NCI-H226 (cell line): ENCODE results near the gene TRIM44.
"Not testable (repeated sequence)": the region's sequence is repeated elsewhere in the genome, so short reads cannot be mapped to it uniquely, and the experiment has no call there.

Source experiments
- DNase-seq: peaks from one replicate; pipeline ENCODE4 v3.0.0-alpha.2; 2015

Gene TRIM44

GRCh38 chr11:35761899-35762298 is 99.3 kb downstream of the TRIM44 start:
- no peak for DNase-seq

- DNase-seq, result no peak
These were observed 100.7 kb downstream of the TRIM44 start for GRCh38 chr11:35763301-35763700.

- no peak for DNase-seq
These were observed 101.2 kb downstream of the TRIM44 start for GRCh38 chr11:35763765-35764164.

GRCh38 chr11:35764417-35764816 is 101.8 kb downstream of the TRIM44 start:
- DNase-seq, result no peak

- no peak for DNase-seq
These were observed 102.6 kb downstream of the TRIM44 start for GRCh38 chr11:35765211-35765610.

- no peak for DNase-seq
These were observed 104.1 kb downstream of the TRIM44 start for GRCh38 chr11:35766651-35767050.

GRCh38 chr11:35770425-35770824 is 107.8 kb downstream of the TRIM44 start:
- DNase-seq, result peak; percentile 57

GRCh38 chr11:35771722-35772121 is 109.1 kb downstream of the TRIM44 start:
- no peak for DNase-seq

- not testable (repeated sequence) for DNase-seq
These were observed 114.7 kb downstream of the TRIM44 start for GRCh38 chr11:35777241-35777640.

- not testable (repeated sequence) for DNase-seq
These were observed 116.4 kb downstream of the TRIM44 start for GRCh38 chr11:35778943-35779342.

- DNase-seq, result no peak
These were observed 116.8 kb downstream of the TRIM44 start for GRCh38 chr11:35779409-35779808.

- DNase-seq, result peak; percentile 83
These were observed 118.6 kb downstream of the TRIM44 start for GRCh38 chr11:35780951-35781860.

- DNase-seq, result no peak
These were observed 119.4 kb downstream of the TRIM44 start for GRCh38 chr11:35781861-35782470.

- no peak for DNase-seq
These were observed 121.2 kb downstream of the TRIM44 start for GRCh38 chr11:35783809-35784208.

- DNase-seq, result no peak
These were observed 122.1 kb downstream of the TRIM44 start for GRCh38 chr11:35784699-35785098.

- no peak for DNase-seq
These were observed 123.0 kb downstream of the TRIM44 start for GRCh38 chr11:35785287-35786167.

GRCh38 chr11:35786188-35786587 is 123.6 kb downstream of the TRIM44 start:
- DNase-seq, result no peak

- DNase-seq, result no peak
These were observed 124.5 kb downstream of the TRIM44 start for GRCh38 chr11:35787013-35787504.

GRCh38 chr11:35787626-35788025 is 125.1 kb downstream of the TRIM44 start:
- DNase-seq, result no peak

GRCh38 chr11:35791088-35791958 is 128.7 kb downstream of the TRIM44 start:
- no peak for DNase-seq

GRCh38 chr11:35792148-35792845 is 129.7 kb downstream of the TRIM44 start:
- no peak for DNase-seq

- DNase-seq, result no peak
These were observed 130.2 kb downstream of the TRIM44 start for GRCh38 chr11:35792846-35793192.
